Body of pancreas (tissue), 4 donors: ENCODE results near the gene NUTF2. TPM values are rescaled to one million over a fixed set of nuclear protein-coding genes. Genes with fewer than 3 reads are reported as not detected.

Experiments used
- ATAC-seq: fragments of 150-250 bp; one replicate; pipeline ENCODE4 v1.9.1; 2016
- DNase-seq, 4 donors: peaks; one replicate each; pipeline ENCODE4 v3.0.0-alpha.2; 2019
- H3K27ac ChIP-seq, 4 donors: fragments of 200-600 bp; sonication (generic); 1 replicate in 3 of 4; 2 replicates in 1 of 4; pipeline versions ENCODE4 v1.5.1 to v1.6.1; 2016 to 2019; ENCODE audit warnings: mild to moderate bottlenecking in 1 of 4, mixed read lengths in 1 of 4, moderate library complexity in 1 of 4
- H3K27me3 ChIP-seq, 2 donors: fragments of 200-600 bp; sonication (generic); one replicate each; pipeline ENCODE4 v1.6.0; 2016; ENCODE audit warnings: mild to moderate bottlenecking in 1 of 2
- H3K36me3 ChIP-seq, 2 donors: fragments of 200-600 bp; sonication (generic); replicated peaks in 1 of 2; 2 replicates each; pipeline ENCODE4 v1.5.1; 2016; ENCODE audit warnings: low read depth in 2 of 2; ENCODE audit not compliant: insufficient read depth in 1 of 2
- H3K4me1 ChIP-seq: fragments of 200-600 bp; sonication (generic); one replicate; pipeline ENCODE4 v1.6.0; 2016
- H3K4me3 ChIP-seq, 2 donors: fragments of 200-600 bp; sonication (generic); 1 replicate in 1 of 2; 2 replicates in 1 of 2; pipeline ENCODE4 v1.5.1; 2016 to 2019
- H3K9me3 ChIP-seq, 3 donors: fragments of 200-600 bp; sonication (generic); 1 replicate in 2 of 3; 2 replicates in 1 of 3; pipeline ENCODE4 v1.5.1; 2016
- CTCF ChIP-seq, 7 experiments: fragments of 450-650 bp in 4 of 7; fragments of 200-600 bp in 3 of 7; sonication (generic) in 3 of 7; IDR thresholded peaks; one replicate each; pipeline ENCODE4 v1.5.1; 2016 to 2019; ENCODE audit warnings: antibody characterized with exemption in 7 of 7
- POLR2A ChIP-seq, 3 donors: fragments of 450-650 bp; IDR thresholded peaks; one replicate each; pipeline ENCODE4 v1.6.1; 2016; ENCODE audit warnings: antibody characterized with exemption in 3 of 3, mild to moderate bottlenecking in 2 of 3
- WGBS, 2 donors: methylation state at CpG; one replicate each; pipeline ENCODE4 v1.1.5; 2017; 5-methylcytosine and 5-hydroxymethylcytosine counted together
- intact Hi-C: fragments of 100-400 bp; cut with DNase I; formaldehyde crosslinking; loops from one replicate; pipeline ENCODE4 v1.15.1; 2023
- total RNA-seq, 2 donors: library from RNA; depleted of rRNA; stranded (reverse); fragments of >200 nt; gene quantifications; one replicate each; pipeline ENCODE4 v1.1.0, GENCODE V29; 2016

Gene NUTF2
- total RNA-seq, 2 donors from 2014 or later = 39.2 to 42.8 TPM

DNA sequence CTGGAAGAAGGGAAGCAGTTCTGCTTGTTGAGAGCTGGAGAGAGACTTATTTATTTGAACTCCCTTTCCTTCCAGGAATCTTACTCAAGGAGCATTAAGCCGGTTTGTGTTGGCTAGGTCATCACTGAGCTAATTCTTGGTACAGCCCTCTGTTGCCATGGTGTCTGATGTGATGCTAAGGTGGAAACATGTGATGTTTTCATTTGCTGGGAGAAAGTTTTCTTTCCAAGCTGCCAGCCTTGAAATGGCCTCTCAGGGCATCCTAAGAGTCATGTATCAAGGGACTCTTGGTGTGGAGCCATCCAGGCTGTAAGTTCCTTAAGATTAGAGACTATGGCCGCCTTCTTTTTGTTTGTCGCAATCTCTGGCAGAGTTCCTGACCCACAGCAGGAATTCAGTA, 50.5 kb downstream of the NUTF2 start:
- no peak for DNase-seq
- ATAC-seq = no peak
- Histone ChIP-seq H3K4me1 (peaks cover 26% of the 10 kb centered on the region), H3K9me3 (no peaks in the 10 kb centered on the region), H3K4me3 (no peak overlapping the region), H3K27ac (no peak overlapping the region), H3K27me3 (no peaks in the 10 kb centered on the region), H3K36me3 (no peaks in the 10 kb centered on the region)
- 77 to 80% methylated on average over 3 of the region's 3 CpGs for WGBS, 2 donors
- intact Hi-C loops = no loop called here
- TF ChIP-seq POLR2A (IDR thresholded peaks at IDR 0.05) (no peak), CTCF (IDR thresholded peaks at IDR 0.05) (no peak)

GRCh38 chr16:67901734-67902133, 55.0 kb downstream of the NUTF2 start:
- intact Hi-C loops = no loop called here
- no peak for DNase-seq
- Histone ChIP-seq H3K27me3 (no peaks in the 10 kb centered on the region), H3K27ac (no peak overlapping the region), H3K9me3 (no peaks in the 10 kb centered on the region), H3K4me1 (peaks cover 2% of the 10 kb centered on the region), H3K36me3 (no peaks in the 10 kb centered on the region), H3K4me3 (no peak overlapping the region)
- no peak for TF ChIP-seq POLR2A (IDR thresholded peaks at IDR 0.05)
- TF ChIP-seq CTCF (IDR thresholded peaks at IDR 0.05) = no peak
- 79 to 82% methylated on average over 4 to 5 of the region's 5 CpGs for WGBS, 2 donors
- ATAC-seq = no peak

DNA sequence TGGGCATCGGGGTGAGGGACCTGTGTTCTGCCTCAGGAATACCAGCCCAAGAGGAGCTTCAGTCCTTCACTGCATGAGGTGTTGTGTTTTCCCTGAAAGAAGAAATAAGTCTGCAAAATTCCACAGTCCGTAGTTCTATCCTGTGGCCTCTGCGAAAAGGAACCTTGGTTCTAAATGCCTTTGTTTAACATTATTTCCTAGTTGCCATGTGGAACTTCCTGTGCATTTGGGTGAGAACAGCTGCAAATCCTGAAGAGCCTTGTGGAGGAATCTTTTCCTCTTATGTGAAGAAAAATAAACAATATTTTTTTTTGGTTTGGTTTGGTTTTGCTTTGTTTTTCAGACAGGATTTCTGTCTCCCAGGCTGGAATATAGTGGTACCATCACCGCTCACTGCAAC, 56.1 kb downstream of the NUTF2 start:
- intact Hi-C loops = no loop called here
- no peaks in the 10 kb centered on the region for H3K27me3 ChIP-seq
- no peaks in the 10 kb centered on the region for H3K9me3 ChIP-seq
- TF ChIP-seq CTCF (IDR thresholded peaks at IDR 0.05) (no peak), POLR2A (IDR thresholded peaks at IDR 0.05) (no peak)
- no peak for ATAC-seq
- no peaks in the 10 kb centered on the region for H3K36me3 ChIP-seq
- no peak overlapping the region for H3K4me3 ChIP-seq
- no peak for DNase-seq
- 83 to 88% methylated on average over 4 of the region's 4 CpGs for WGBS, 2 donors
- H3K27ac ChIP-seq = no peak overlapping the region
- H3K4me1 ChIP-seq = no peaks in the 10 kb centered on the region

DNA sequence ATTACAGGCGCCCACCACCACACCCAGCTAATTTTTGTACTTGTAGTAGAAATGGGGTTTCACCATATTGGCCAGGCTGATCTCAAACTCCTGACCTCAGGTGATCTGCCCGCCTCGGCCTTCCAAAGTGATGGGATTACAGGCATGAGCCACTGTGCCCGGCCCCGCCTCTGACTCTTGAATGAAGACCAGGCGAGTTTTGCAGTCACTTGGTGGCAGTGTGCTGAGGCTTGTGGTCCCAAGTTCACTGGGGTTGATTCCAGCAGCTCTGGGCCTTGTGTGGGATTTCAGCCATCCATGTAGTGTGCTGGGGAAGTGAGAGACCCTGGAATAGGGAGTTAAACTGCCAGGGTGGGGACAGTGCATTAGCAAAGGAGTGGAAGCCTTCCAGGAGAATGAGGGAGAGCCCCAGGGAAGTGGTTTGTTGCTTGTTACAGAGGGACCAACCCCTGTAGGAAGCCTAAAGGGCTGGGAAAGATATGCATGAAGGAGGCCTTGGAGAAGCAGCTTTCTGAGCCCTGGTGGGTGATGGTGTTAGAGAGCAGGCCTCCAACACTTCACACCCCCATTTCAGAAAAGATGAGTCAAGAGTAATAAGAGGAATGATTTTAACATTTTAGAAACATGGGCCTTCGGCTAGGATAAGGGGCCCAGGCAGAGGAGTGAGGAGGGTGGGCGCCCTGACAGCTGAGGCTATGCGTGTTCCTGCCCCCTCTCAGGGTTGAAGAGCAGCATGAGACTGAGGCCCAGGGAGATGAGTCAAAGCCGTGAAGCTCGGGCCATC, 60.9 kb downstream of the NUTF2 start:
- intact Hi-C loops = no loop called here
- H3K9me3 ChIP-seq = no peaks in the 10 kb centered on the region
- no peak overlapping the region for H3K27ac ChIP-seq
- 86 to 91% methylated on average over 11 of the region's 11 CpGs for WGBS, 2 donors
- H3K36me3 ChIP-seq = peaks cover 0 to 13% of the 10 kb centered on the region in 2 donors
- no peaks in the 10 kb centered on the region for H3K4me1 ChIP-seq
- DNase-seq (no peak), ATAC-seq (no peak)
- no peak for TF ChIP-seq POLR2A (IDR thresholded peaks at IDR 0.05)
- no peak overlapping the region for H3K4me3 ChIP-seq
- H3K27me3 ChIP-seq = no peaks in the 10 kb centered on the region

- H3K4me1 ChIP-seq = no peaks in the 10 kb centered on the region
- intact Hi-C loops = no loop called here
- DNase-seq (no peak), ATAC-seq (no peak)
- no peaks in the 10 kb centered on the region for H3K27me3 ChIP-seq
- peaks cover 0 to 13% of the 10 kb centered on the region in 2 donors for H3K36me3 ChIP-seq
- 92 to 97% methylated on average over 26 to 35 of the region's 36 CpGs for WGBS, 2 donors
- H3K27ac ChIP-seq = no peak overlapping the region
- H3K4me3 ChIP-seq = no peak overlapping the region
- no peak for TF ChIP-seq CTCF (IDR thresholded peaks at IDR 0.05)
- H3K9me3 ChIP-seq = no peaks in the 10 kb centered on the region
These were observed 62.5 kb downstream of the NUTF2 start for GRCh38 chr16:67909056-67909742.
